ENCODE data around the gene AQP12B. TPM values are rescaled to one million over a fixed set of nuclear protein-coding genes. Genes with fewer than 3 reads are reported as not detected.

The AQP12B gene
- total RNA-seq, 2 experiments from 2014 or later: not detected

DNA sequence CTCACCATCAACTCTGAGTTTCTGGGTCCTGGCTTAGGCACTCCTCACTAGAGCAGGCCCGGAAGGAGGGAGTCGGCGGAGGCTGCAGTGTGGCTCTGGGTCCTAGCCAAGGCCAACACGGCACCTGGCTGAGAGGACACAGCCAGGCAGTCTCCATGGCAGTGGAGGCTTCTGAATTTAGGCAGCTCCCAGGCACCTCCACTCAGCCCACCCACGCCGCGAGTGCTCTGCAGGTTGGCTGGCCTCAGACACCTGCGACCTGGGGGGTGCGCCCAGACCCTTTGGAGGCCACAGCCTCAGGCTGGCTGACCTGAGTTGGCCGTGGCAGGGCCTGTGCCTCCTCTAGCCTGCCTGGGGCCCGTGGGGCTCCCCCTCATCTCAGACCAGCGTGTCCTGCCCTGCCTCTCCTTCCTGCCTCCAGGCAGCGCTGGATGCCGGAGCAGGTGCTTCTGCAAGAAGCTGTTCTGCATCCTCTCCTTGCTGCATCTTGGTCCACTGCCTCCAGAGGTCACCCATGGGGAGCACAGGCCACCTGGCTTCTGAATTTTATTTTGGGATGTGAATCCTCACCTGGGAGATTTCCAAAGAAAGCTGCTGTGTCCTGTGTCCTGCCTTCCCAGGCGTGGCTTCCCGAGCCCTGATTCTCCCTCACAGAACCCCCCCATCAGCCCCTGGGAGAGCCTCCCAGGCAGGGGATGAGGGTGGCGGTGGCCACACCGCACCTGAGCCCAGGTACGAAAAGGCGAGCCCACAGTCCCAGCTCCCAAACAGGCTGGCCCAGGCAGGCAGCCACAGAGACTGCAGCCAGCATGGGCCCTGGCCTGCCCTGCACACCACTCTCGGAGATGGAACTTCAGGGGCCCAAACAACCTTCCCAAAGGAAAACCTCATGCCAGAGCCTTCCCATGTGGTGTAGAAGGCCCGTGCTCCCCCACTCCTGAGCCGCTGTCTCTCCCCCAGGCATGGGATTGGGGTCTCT, 32.4 kb upstream of the AQP12B start:
- Mint-ChIP-seq H3K27ac (no peak overlapping the region), H3K27me3 (ENCODE audit: low read depth) (no peaks in the 10 kb centered on the region), H3K9me3 (ENCODE audit: insufficient read depth) (no peaks in the 10 kb centered on the region), H3K4me1 (ENCODE audit: low read depth) (no peaks in the 10 kb centered on the region), H3K4me3 (no peak overlapping the region), H3K36me3 (ENCODE audit: low read depth) (no peaks in the 10 kb centered on the region)
- CTCF ChIA-PET: no interaction called here
- no peak for DNase-seq
- no peak for ATAC-seq
- POLR2A ChIA-PET: no interaction called here

DNA sequence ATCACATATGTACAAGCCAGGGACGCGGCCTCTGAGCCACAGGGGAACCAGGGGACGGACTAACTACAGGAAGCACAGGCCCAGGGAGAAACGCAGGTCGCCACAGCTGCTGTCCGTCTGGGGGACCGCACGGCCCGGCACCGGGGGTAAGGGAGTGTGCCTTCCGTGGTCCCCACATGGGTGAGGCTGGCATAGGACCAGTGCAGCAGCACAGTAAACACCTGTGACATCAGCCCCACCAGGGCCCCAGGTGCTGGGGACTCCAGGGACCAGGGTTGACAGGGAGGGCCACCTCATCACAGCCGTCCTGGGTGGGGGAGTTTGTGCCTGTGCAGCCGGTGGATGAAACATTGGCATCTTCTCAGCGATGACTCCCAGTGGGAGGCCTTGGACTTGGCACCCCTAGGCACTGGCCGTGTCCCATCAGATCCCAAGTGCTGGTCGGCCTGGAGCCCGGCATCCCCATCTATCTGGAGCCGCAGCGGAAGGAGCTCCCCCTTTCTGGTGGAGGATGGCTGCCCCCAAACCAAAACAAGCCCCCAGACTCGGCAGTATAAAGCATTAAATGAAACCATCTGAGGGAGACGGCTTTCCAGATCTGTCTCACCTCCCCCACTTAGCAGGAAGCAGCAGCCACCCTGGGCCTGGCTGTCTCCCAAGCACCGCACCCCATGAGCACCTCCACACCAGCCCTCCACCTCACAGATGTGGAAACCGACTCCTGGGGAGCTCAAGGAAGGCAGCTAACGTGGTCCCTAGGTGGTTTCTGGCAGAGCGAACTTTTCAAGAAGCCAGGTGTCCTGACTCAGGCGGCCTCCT, 31.5 kb upstream of the AQP12B start:
- H3K27me3 Mint-ChIP-seq (ENCODE audit: low read depth): no peaks in the 10 kb centered on the region
- no peaks in the 10 kb centered on the region for H3K9me3 Mint-ChIP-seq (ENCODE audit: insufficient read depth)
- DNase-seq: no peak
- H3K36me3 Mint-ChIP-seq (ENCODE audit: low read depth): no peaks in the 10 kb centered on the region
- H3K4me1 Mint-ChIP-seq (ENCODE audit: low read depth): no peaks in the 10 kb centered on the region
- no peak for ATAC-seq
- ChIA-PET CTCF (no interaction called here), POLR2A (no interaction called here)
- no peak overlapping the region for H3K27ac Mint-ChIP-seq
- no peak overlapping the region for H3K4me3 Mint-ChIP-seq

DNA sequence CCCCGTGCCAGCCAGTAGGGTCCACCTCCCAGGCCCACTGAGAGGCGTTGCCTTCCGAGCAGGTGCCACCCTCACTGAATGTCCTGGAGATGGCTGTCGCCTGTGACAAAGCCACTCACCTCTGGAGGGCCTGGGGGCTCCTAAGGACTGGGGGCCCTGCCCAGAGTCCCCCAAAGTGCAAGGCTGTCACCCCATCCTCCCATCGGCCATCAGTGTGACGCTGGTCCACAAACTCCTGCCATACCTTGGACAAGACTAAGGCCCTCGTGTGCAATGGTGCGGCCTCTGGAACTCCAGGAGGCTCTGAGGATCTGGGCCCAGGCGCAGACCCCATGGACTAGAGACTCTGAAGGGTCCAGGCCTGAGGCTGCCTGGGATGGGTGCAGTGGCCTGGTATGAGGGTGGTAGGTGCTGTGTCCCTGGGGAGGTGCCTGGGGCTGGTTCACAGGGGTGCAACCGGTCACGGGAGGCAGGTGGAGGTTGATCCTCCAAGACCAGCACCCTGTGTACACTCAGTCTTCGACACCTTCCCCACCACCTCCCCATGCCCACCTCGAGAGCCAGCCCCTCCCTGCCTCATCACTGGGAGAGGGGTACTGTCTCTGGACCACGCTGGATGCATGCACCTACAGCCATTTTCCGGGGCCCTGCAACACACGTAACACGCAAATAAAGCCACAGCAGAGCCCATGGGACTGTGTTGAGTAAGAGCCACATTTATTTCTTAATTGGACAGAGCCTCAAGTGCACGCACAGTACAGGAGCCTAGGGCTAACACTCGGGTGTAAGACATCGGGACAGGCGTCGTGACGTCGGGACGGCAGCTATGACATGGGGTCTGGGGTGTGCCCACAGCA, 30.6 kb upstream of the AQP12B start:
- ChIA-PET POLR2A (no interaction called here), CTCF (no interaction called here)
- no peaks in the 10 kb centered on the region for H3K4me1 Mint-ChIP-seq (ENCODE audit: low read depth)
- ATAC-seq (no peak), DNase-seq (no peak)
- H3K4me3 Mint-ChIP-seq: no peak overlapping the region
- no peak overlapping the region for H3K27ac Mint-ChIP-seq
- H3K27me3 Mint-ChIP-seq (ENCODE audit: low read depth): peaks cover 2% of the 10 kb centered on the region
- H3K36me3 Mint-ChIP-seq (ENCODE audit: low read depth): no peaks in the 10 kb centered on the region
- H3K9me3 Mint-ChIP-seq (ENCODE audit: insufficient read depth): no peaks in the 10 kb centered on the region

DNA sequence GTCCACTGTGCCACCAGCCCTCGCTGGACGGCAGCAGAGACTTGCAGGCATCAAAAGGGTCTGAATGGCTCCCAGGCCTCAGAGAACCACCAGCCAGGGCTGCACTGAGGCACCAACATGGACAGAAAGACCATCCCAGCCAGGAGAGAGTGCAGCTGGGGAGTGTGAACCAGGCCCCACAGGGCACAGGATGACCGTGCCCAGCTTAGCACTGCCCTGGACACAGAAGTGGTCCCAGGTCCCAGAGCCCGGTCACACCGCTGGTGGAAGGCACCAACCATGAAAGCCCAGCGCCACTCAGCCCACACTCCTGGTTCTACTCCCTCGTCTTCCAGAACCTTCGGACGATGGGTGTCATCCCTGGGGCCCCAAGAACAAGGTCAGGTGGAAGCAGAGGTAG, 29.4 kb upstream of the AQP12B start:
- Mint-ChIP-seq H3K27ac (no peak overlapping the region), H3K36me3 (ENCODE audit: low read depth) (no peaks in the 10 kb centered on the region), H3K27me3 (ENCODE audit: low read depth) (peaks cover 10% of the 10 kb centered on the region), H3K9me3 (ENCODE audit: insufficient read depth) (no peaks in the 10 kb centered on the region), H3K4me1 (ENCODE audit: low read depth) (no peaks in the 10 kb centered on the region), H3K4me3 (no peak overlapping the region)
- no peak for ATAC-seq
- no peak for DNase-seq
- CTCF ChIA-PET: no interaction called here
- POLR2A ChIA-PET: no interaction called here

DNA sequence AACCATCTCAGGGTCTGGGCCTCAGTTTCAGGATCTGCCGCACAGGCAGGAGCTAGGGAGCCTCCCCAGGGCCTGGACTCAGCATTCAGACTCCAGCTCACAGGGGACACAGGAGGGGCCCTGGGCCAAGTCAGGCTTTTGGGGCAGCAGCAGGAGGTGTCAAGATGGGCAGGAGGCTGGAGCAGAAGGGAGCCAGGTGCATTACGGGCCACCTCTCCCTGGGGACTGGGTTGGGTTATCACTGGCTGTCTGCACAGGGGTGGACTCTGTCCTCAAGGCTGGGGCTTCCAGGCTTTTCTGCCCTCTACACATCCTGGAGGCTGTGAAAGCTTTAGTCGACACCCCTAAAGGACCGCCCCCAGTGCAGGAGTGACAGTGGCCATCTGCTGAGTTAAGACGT, 29.0 kb upstream of the AQP12B start:
- DNase-seq: no peak
- Mint-ChIP-seq H3K9me3 (ENCODE audit: insufficient read depth) (no peaks in the 10 kb centered on the region), H3K27me3 (ENCODE audit: low read depth) (peaks cover 14% of the 10 kb centered on the region), H3K4me1 (ENCODE audit: low read depth) (no peaks in the 10 kb centered on the region), H3K4me3 (no peak overlapping the region), H3K27ac (no peak overlapping the region), H3K36me3 (ENCODE audit: low read depth) (no peaks in the 10 kb centered on the region)
- ChIA-PET CTCF (no interaction called here), POLR2A (no interaction called here)
- no peak for ATAC-seq

DNA sequence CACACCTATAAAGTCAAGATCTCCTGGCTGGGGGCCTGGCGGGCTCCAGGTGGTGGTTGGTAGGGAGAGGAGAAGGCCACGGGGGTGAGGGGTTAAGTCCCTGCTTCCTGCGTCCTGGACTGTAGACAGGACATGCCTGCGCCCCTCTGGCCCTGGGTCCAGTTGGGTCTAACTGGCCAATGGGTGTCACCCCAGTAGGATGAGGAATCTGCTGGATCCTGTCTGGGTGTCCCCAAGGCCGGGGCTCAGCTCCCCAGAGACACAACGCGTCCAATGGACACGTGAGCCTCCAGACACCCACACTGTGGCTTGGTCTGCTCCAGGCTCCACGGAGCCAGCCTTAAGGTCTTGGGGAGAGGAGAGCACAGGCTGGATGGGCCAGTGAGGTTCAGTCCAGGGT, 28.6 kb upstream of the AQP12B start:
- no peaks in the 10 kb centered on the region for H3K4me1 Mint-ChIP-seq (ENCODE audit: low read depth)
- H3K36me3 Mint-ChIP-seq (ENCODE audit: low read depth): no peaks in the 10 kb centered on the region
- DNase-seq: no peak
- POLR2A ChIA-PET: no interaction called here
- ATAC-seq: no peak
- no peak overlapping the region for H3K27ac Mint-ChIP-seq
- CTCF ChIA-PET: no interaction called here
- H3K9me3 Mint-ChIP-seq (ENCODE audit: insufficient read depth): no peaks in the 10 kb centered on the region
- no peak overlapping the region for H3K4me3 Mint-ChIP-seq
- peaks cover 15% of the 10 kb centered on the region for H3K27me3 Mint-ChIP-seq (ENCODE audit: low read depth)

DNA sequence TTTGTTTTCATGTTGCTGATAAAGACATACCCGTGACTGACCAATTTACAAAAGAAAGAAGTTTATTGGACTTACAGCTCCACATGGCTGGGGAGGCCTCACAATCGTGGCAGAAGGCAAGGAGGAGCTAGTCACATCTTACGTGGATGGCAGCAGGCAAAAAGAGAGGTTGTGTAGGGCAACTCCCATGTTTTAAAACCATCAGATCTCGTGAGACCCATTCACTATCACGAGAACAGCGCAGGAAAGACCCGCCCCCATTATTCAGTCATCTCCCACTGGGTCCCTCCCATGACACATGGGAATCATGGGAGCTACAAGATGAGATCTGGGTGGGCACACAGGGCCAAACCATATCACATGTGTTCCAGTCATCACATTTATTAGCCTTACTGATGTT, 25.8 kb upstream of the AQP12B start:
- no peak overlapping the region for H3K4me3 Mint-ChIP-seq
- H3K27me3 Mint-ChIP-seq (ENCODE audit: low read depth): peaks cover 24% of the 10 kb centered on the region
- ChIA-PET CTCF (interaction anchor here (1.5 kb wide), 1 partner anchor 194 kb away, joined by 4 read pairs; no protein-coding TSS in a partner anchor), POLR2A (no interaction called here)
- ATAC-seq (no peak), DNase-seq (no peak)
- H3K9me3 Mint-ChIP-seq (ENCODE audit: insufficient read depth): no peaks in the 10 kb centered on the region
- H3K27ac Mint-ChIP-seq: no peak overlapping the region
- H3K36me3 Mint-ChIP-seq (ENCODE audit: low read depth): no peaks in the 10 kb centered on the region
- peaks cover 19% of the 10 kb centered on the region for H3K4me1 Mint-ChIP-seq (ENCODE audit: low read depth)

DNA sequence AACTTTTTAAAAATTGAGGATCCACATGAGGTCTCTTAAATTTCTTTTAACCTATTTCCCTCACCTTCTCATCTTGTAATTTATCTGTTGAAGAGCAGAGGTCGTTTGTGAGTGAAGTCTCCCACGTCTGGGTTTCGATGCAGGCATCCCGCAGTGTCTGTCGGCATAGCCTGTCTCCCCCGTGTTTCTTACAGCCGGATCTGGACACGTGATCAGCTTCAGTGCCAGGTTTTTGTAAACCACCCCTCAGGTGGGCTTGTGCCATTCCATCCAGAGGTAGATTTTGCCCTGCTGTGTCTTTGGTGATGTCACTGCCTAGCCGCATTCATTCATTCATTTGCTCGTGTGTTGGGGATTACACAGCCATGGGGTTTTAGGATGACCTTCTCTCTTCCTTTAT, 25.1 kb upstream of the AQP12B start:
- no peaks in the 10 kb centered on the region for H3K36me3 Mint-ChIP-seq (ENCODE audit: low read depth)
- CTCF ChIA-PET: interaction anchor here (2.0 kb wide), 1 partner anchor 194 kb away, joined by 5 read pairs; no protein-coding TSS in a partner anchor
- peaks cover 28% of the 10 kb centered on the region for H3K27me3 Mint-ChIP-seq (ENCODE audit: low read depth)
- DNase-seq (no peak), ATAC-seq (no peak)
- peaks cover 21% of the 10 kb centered on the region for H3K4me1 Mint-ChIP-seq (ENCODE audit: low read depth)
- H3K4me3 Mint-ChIP-seq: no peak overlapping the region
- POLR2A ChIA-PET: no interaction called here
- H3K9me3 Mint-ChIP-seq (ENCODE audit: insufficient read depth): no peaks in the 10 kb centered on the region
- H3K27ac Mint-ChIP-seq: no peak overlapping the region

DNA sequence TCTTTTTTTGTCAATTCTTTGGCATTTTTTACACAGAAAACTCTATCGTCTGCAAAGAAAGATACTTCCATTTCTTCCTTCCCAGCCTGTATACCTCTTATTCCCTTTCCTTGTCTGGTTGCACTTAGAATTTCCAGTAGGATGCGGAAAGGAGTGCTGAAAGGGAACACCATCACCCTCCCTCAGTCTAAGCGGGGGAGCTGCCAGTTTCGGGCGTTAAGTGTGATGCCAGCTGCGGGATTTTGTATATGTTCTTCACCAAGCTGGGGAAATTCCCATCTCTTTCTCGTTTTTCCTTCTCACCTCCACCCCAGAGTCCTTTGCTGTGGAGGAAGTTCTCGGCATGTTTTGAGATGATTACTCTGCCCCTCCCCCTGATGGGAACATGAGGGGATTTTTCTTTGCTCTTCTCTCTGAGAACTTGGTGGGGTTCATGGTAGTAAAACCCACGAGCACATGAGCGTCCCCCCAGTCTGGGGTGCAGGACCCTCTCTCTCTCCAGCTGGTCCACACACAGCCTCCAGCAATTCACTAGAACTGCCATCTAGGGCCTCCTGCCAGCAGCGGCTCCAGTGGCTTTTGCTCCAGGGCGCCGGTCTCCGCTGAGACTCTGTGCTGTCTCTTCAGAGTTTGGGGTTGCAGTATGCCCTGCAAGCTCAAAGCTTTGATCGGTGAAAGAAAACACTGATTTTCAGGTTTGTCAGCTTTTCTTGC, 24.5 kb upstream of the AQP12B start:
- CTCF ChIA-PET: interaction anchor here (2.0 kb wide), 1 partner anchor 193 kb away, joined by 5 read pairs; no protein-coding TSS in a partner anchor
- H3K36me3 Mint-ChIP-seq (ENCODE audit: low read depth): no peaks in the 10 kb centered on the region
- ATAC-seq (no peak), DNase-seq (no peak)
- POLR2A ChIA-PET: no interaction called here
- peaks cover 21% of the 10 kb centered on the region for H3K4me1 Mint-ChIP-seq (ENCODE audit: low read depth)
- no peak overlapping the region for H3K27ac Mint-ChIP-seq
- no peaks in the 10 kb centered on the region for H3K9me3 Mint-ChIP-seq (ENCODE audit: insufficient read depth)
- peaks cover 28% of the 10 kb centered on the region for H3K27me3 Mint-ChIP-seq (ENCODE audit: low read depth)
- H3K4me3 Mint-ChIP-seq: no peak overlapping the region

DNA sequence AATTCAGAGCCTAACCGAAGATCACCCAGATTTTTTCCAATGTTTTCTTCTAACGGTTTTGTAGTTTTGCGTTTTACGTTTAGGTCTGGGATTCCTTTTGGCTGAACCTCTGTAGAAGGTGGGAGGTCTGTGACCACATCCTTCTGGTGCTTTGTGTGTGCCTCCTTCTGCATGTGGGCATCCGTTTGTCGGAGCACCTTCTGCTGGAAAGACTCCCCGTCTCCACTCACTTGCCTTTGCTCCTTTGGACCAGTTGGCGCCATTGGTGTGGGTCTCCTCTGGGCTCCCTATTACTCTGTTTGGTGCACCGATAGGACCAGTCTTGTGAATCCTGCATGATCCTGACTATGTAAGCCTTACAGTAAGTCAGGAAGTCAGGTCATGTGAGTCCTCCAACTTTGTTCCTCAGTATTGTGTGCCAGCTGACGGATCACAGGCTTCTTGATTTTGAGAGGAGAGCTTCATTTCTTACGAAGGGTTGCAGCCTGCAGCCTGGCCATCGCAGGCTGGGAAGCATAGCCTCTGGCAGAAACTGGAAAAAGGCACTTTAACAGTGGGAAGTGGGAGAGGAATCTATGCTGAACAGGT, 22.6 kb upstream of the AQP12B start:
- ChIA-PET CTCF (interaction anchor here (0.7 to 1.0 kb wide), 3 partner anchors 126 to 191 kb away, joined by 3 read pairs; no protein-coding TSS in a partner anchor), POLR2A (interaction anchor here (1.0 kb wide), 1 partner anchor 144 kb away, joined by 3 read pairs; no protein-coding TSS in a partner anchor)
- DNase-seq (peak; percentile 48), ATAC-seq (peak; percentile 59)
- no peaks in the 10 kb centered on the region for H3K9me3 Mint-ChIP-seq (ENCODE audit: insufficient read depth)
- no peaks in the 10 kb centered on the region for H3K36me3 Mint-ChIP-seq (ENCODE audit: low read depth)
- peaks cover 21% of the 10 kb centered on the region for H3K4me1 Mint-ChIP-seq (ENCODE audit: low read depth)
- H3K27ac Mint-ChIP-seq: no peak overlapping the region
- H3K27me3 Mint-ChIP-seq (ENCODE audit: low read depth): peaks cover 28% of the 10 kb centered on the region
- H3K4me3 Mint-ChIP-seq: peak overlapping the region; percentile 45

DNA sequence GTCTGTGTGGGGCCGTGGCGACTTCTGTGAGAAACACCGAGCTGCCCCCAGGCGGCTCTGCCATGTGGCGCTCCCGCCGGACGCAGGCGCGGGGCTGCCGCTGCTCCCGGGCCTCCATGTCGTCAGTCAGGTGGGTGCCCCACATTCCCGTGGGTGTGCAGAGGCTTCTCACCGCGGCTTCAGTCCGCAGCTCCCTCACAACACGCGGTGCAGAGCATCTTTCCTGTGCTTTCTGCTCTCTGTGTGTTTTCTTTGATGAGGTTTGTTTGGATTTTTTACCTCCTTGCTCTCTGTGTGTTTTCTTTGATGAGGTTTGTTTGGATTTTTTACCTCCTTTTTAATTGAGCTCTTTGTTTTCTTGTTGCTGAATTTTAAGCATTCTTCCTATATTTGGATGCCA, 22.0 kb upstream of the AQP12B start:
- ChIA-PET CTCF (interaction anchor here (0.7 to 1.0 kb wide), 2 partner anchors 125 to 191 kb away, joined by 3 read pairs; no protein-coding TSS in a partner anchor), POLR2A (interaction anchor here (1.0 kb wide), 1 partner anchor 144 kb away, joined by 3 read pairs; no protein-coding TSS in a partner anchor)
- Mint-ChIP-seq H3K4me3 (peak overlapping the region; percentile 45), H3K4me1 (ENCODE audit: low read depth) (peaks cover 21% of the 10 kb centered on the region), H3K27ac (peak overlapping the region; percentile 3), H3K9me3 (ENCODE audit: insufficient read depth) (no peaks in the 10 kb centered on the region), H3K36me3 (ENCODE audit: low read depth) (no peaks in the 10 kb centered on the region), H3K27me3 (ENCODE audit: low read depth) (peaks cover 28% of the 10 kb centered on the region)
- DNase-seq (peak; percentile 43), ATAC-seq (peak; percentile 64)

Measured in activated CD8-positive, alpha-beta T cell treated with anti-CD3 and anti-CD28 coated beads, Interleukin-2, amount 10 ng/mL, durations not matched to agents 7 days and 5 days (primary cell).